Fibroblast of villous mesenchyme (primary cell): Measurements from ENCODE around the gene CCDC160. TPM values are rescaled to one million over a fixed set of nuclear protein-coding genes. Genes with fewer than 3 reads are reported as not detected.

Experiments
- DNase-seq: peaks from one replicate; pipeline ENCODE4 v3.0.0-alpha.2; 2010; ENCODE audit warnings: low read depth
- H3K4me3 ChIP-seq: 2 replicates; pipeline ENCODE4 v1.5.1; 2011; ENCODE audit warnings: low read depth, mild to moderate bottlenecking, low read length
- total RNA-seq: library from RNA; depleted of rRNA; stranded (reverse); fragments of >200 nt; gene quantifications from 2 replicates; pipeline ENCODE4 v1.2.3, GENCODE V29; 2012
- TF ChIP-seq, protein P1 (sequence below): IDR thresholded peaks from 2 replicates; pipeline ENCODE4 v1.5.1; 2012; ENCODE audit warnings: low read depth, mild to moderate bottlenecking, low read length; ENCODE audit not compliant: insufficient read depth

The CCDC160 gene
- 0.43 TPM in 1 of 2 replicates, not detected in the other for total RNA-seq

DNA sequence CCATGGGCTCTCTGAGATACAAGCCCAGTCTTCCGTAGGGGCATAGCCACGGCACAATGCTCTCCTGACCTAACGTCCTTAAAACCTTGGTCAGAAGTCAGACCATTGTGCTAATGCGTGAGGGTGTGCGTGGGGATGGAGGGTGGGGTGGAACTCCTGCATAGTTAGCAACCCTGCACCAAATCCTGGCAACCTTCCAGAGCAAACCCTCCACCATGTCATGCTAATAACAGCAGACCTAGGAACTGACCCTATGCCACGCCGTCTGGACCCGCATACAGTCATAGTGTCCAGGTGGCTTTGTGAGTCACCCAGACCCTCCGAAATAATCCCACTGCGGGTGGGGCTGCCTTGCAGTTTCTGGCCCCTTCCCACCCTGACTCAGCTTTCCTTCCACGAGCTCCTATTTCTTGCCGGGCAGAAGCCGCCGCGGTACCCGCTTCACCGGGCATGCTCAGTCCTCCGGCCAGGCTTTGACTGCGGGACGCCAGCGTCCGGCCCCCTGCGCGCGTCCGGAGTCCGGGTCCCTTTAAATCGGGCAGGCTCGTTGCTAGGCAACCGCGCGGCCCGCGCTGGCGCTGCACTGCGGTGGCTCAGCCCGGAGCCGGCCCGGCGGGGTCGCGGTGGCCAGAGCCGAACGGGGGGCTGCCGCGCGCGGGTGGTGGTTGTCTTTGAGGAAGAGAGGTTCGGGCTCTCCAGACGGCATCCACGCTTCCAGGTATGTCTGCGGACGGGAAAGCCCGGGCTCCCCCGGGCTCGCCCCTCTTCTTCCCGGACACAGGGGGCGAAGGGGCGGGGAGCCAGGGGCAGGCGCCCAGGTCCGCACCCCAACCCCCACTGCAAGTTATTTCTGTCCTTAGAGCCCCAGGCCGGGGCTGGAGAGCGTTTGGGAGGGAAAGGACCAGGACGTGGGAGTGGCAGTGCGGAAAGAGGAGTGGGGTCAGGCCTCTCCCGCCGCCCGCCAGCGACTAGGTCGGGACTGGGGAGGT is at the start of gene CCDC160:
Gene CCDC160, plus strand, starts transcription at position 557 of the 989 bp plus-strand sequence. CDS start 7,619 bp downstream, outside the sequence.
- TF ChIP-seq, protein P1, sequence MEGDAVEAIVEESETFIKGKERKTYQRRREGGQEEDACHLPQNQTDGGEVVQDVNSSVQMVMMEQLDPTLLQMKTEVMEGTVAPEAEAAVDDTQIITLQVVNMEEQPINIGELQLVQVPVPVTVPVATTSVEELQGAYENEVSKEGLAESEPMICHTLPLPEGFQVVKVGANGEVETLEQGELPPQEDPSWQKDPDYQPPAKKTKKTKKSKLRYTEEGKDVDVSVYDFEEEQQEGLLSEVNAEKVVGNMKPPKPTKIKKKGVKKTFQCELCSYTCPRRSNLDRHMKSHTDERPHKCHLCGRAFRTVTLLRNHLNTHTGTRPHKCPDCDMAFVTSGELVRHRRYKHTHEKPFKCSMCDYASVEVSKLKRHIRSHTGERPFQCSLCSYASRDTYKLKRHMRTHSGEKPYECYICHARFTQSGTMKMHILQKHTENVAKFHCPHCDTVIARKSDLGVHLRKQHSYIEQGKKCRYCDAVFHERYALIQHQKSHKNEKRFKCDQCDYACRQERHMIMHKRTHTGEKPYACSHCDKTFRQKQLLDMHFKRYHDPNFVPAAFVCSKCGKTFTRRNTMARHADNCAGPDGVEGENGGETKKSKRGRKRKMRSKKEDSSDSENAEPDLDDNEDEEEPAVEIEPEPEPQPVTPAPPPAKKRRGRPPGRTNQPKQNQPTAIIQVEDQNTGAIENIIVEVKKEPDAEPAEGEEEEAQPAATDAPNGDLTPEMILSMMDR: no peak
- peak; percentile 18 for DNase-seq
- peak within 1 kb of the TSS; percentile 46 for H3K4me3 ChIP-seq

DNA sequence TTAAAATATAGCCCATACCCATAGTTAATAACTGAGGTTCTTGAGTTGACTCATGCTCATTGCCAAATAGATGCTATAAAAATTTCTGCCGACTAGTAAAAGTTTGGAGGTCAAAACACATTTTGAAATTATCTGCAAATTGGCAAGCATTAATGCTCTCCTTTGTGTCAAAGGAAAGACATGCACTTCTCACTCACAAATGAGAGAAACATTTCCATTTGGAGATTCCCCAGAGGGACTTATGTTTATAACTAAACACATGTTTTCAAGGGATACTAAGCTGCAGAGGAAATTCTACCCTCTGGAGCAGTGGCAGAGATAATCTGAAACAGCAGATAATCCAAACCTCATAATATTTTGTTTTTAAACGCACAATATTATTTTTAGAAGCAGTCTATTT is 45.7 kb upstream of the CCDC160 start:
- H3K4me3 ChIP-seq: no peak overlapping the region
- DNase-seq: no peak
- TF ChIP-seq, protein P1: no peak

DNA sequence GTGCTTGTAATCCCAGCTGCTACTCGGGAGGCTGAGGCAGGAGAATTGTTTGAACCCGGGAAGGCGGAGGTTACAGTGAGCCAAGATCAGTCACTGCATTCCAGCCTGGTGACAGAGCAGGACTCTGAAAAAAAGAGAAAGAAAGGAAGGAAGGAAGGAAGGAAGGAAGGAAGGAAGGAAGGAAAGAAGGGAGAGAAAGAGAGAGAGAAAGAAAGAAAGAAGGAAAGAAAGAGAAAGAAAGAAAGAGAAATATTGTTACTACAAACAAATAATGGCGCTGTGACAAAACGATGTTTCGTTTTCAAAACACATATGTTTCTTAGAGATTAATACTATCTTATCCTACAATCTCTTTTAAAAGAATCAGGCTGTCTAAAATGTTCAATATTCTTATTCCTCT is 42.1 kb upstream of the CCDC160 start:
- no peak overlapping the region for H3K4me3 ChIP-seq
- DNase-seq: no peak
- TF ChIP-seq, protein P1: no peak

DNA sequence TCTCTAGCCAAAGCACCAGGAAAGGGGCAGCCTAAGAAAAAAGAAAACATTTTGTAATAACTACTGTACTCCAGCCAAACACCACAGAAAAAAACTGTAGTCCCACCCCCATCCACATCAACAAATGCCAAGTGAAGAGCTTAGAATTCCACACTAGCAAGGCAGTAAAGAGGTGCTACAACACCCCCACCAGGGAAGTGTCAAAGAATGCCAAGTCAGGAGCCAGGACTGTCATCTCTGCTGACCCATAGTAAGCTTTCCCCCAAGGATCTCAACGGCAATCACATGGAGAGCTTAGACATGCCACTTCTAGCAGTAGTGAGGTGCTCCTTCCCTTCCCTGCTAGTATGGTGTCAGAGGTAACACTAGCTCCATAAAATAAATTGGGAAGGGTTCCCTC is 34.4 kb upstream of the CCDC160 start:
- no peak for DNase-seq
- TF ChIP-seq, protein P1: no peak
- H3K4me3 ChIP-seq: no peak overlapping the region

DNA sequence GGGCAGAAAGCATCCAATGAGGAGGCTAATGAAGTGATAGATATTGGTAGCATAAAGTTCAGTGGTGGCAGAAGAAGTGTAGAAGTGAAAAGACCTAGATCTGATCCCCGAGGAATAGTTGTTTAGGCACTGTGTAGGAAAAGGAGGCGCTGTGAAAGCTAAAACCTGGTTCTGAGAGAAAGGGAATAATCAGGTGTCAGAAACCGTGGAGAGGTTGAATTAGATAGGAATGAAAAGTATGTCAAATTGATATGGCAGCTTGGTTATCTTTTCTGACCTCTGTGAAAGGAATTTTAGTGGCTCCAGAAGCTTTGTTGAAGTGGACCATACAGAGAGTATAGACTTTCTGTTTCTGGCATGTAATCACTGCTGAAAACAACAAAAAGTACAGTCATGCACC is 30.8 kb upstream of the CCDC160 start:
- DNase-seq: no peak
- H3K4me3 ChIP-seq: no peak overlapping the region
- TF ChIP-seq, protein P1: no peak

DNA sequence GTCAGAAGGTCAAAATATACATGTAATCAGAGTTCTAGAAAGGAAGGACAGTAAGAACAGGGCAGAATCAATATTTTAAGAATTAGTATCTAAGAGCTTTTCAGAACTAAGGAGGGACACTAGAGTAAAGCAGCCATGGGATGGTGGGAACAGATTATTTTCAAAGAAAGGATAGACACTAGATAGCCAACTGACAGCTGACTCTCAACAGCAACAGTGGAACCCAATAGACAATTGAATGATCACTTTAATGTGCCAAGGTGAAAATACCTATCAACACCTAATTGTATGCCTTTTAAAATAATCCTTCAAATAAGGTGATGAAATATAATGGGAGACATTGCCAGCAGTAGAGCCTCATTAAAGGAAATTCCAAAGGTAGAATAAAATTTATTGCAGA is 26.5 kb upstream of the CCDC160 start:
- TF ChIP-seq, protein P1: no peak
- DNase-seq: no peak
- H3K4me3 ChIP-seq: no peak overlapping the region
